ENCODE results near the gene SWI5.

SWI5 gene

GRCh38 chr9:128321343-128321742 lies 45.3 kb downstream of the SWI5 start:
- no peak for DNase-seq (ENCODE audit: low read depth)

- no peak for DNase-seq (ENCODE audit: low read depth)
Observed at GRCh38 chr9:128321879-128322403, 45.9 kb downstream of the SWI5 start.

- peak; percentile 92 for DNase-seq (ENCODE audit: low read depth)
Observed at GRCh38 chr9:128322404-128323211, 46.5 kb downstream of the SWI5 start, which contains the start of the genes COQ4 and TRUB2. COQ4 (plus strand) TSS chr9:128322839; CDS start chr9:128322859, 20 bp downstream. TRUB2 (minus strand) TSS chr9:128322447; CDS start chr9:128322408, 39 bp downstream.

- DNase-seq (ENCODE audit: low read depth) = peak; percentile 23
Observed at GRCh38 chr9:128323212-128323730, 47.2 kb downstream of the SWI5 start.

- no peak for DNase-seq (ENCODE audit: low read depth)
Observed at GRCh38 chr9:128323791-128324190, 47.7 kb downstream of the SWI5 start.

- no peak for DNase-seq (ENCODE audit: low read depth)
Observed at GRCh38 chr9:128324401-128324800, 48.3 kb downstream of the SWI5 start.

GRCh38 chr9:128325629-128326028 lies 49.6 kb downstream of the SWI5 start:
- DNase-seq (ENCODE audit: low read depth) = no peak

GRCh38 chr9:128333451-128333869 lies 57.4 kb downstream of the SWI5 start:
- no peak for DNase-seq (ENCODE audit: low read depth)

- DNase-seq (ENCODE audit: low read depth) = no peak
Observed at GRCh38 chr9:128335161-128335560, 59.1 kb downstream of the SWI5 start.

GRCh38 chr9:128335914-128336313 lies 59.8 kb downstream of the SWI5 start:
- no peak for DNase-seq (ENCODE audit: low read depth)

GRCh38 chr9:128337936-128338335 lies 61.9 kb downstream of the SWI5 start:
- DNase-seq (ENCODE audit: low read depth) = no peak

All from amniotic epithelial cell (primary cell).